Prostate gland (tissue), 2 donors: Measurements from ENCODE around the gene GTF2H2C.
"Not testable (repeated sequence)": the region's sequence is repeated elsewhere in the genome, so short reads cannot be mapped to it uniquely, and the experiment has no call there.

Source experiments
- POLR2AphosphoS5 ChIP-seq: sonication (generic); formaldehyde crosslinking; IDR thresholded peaks from one replicate; pipeline ENCODE4 v1.6.1; 2017; ENCODE audit warnings: antibody characterized with exemption
- TF ChIP-seq, protein P1 (sequence below), 4 experiments: fragments of 200-600 bp in 2 of 4; fragments of 450-650 bp in 2 of 4; sonication (generic) in 2 of 4; IDR thresholded peaks; 1 replicate in 3 of 4; 2 replicates in 1 of 4; pipeline ENCODE4 v1.5.1; 2016 to 2019; ENCODE audit warnings: antibody characterized with exemption in 4 of 4, mild to moderate bottlenecking in 2 of 4, moderate library complexity in 2 of 4

GRCh38 chr5:69607750-69608149 is 47.8 kb downstream of the GTF2H2C start:
- not testable (repeated sequence) for TF ChIP-seq POLR2AphosphoS5
- TF ChIP-seq, protein P1, sequence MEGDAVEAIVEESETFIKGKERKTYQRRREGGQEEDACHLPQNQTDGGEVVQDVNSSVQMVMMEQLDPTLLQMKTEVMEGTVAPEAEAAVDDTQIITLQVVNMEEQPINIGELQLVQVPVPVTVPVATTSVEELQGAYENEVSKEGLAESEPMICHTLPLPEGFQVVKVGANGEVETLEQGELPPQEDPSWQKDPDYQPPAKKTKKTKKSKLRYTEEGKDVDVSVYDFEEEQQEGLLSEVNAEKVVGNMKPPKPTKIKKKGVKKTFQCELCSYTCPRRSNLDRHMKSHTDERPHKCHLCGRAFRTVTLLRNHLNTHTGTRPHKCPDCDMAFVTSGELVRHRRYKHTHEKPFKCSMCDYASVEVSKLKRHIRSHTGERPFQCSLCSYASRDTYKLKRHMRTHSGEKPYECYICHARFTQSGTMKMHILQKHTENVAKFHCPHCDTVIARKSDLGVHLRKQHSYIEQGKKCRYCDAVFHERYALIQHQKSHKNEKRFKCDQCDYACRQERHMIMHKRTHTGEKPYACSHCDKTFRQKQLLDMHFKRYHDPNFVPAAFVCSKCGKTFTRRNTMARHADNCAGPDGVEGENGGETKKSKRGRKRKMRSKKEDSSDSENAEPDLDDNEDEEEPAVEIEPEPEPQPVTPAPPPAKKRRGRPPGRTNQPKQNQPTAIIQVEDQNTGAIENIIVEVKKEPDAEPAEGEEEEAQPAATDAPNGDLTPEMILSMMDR (IDR thresholded peaks at IDR 0.05), result not testable (repeated sequence)
